DOHH2 (cell line): Measurements from ENCODE around the gene CNDP1.

ENCODE experiments used
- H3F3A ChIP-seq: fragments of 200-600 bp; sonication (generic), shearing (Covaris generic); 2 replicates; pipeline ENCODE4 v1.6.0; 2016; ENCODE audit warnings: antibody characterized with exemption, mild to moderate bottlenecking; ENCODE audit not compliant: control insufficient read depth, insufficient read depth
- H3K27ac ChIP-seq: fragments of 200-600 bp; sonication (generic); 2 replicates; pipeline ENCODE4 v1.5.1; 2014; ENCODE audit warnings: low read depth, mild to moderate bottlenecking, low read length, moderate library complexity
- H3K27me3 ChIP-seq: fragments of 200-600 bp; sonication (generic); 2 replicates; pipeline ENCODE4 v1.6.1; 2014; ENCODE audit warnings: mild to moderate bottlenecking, low read length, mixed read lengths; ENCODE audit not compliant: control insufficient read depth
- H3K36me3 ChIP-seq: fragments of 200-600 bp; sonication (generic); 2 replicates; pipeline ENCODE4 v1.6.1; 2014; ENCODE audit warnings: mild to moderate bottlenecking, low read length, moderate library complexity, mixed read lengths; ENCODE audit not compliant: control insufficient read depth
- H3K4me1 ChIP-seq: fragments of 200-600 bp; sonication (generic); 2 replicates; pipeline ENCODE4 v1.6.1; 2014; ENCODE audit warnings: mild to moderate bottlenecking, low read length, mixed read lengths; ENCODE audit not compliant: control insufficient read depth
- H3K4me2 ChIP-seq: fragments of 200-600 bp; sonication (generic); 2 replicates; pipeline ENCODE4 v1.6.0; 2014; ENCODE audit warnings: mild to moderate bottlenecking, low read length, moderate library complexity
- H3K4me3 ChIP-seq: fragments of 200-600 bp; sonication (generic); 2 replicates; pipeline ENCODE4 v1.5.1; 2014; ENCODE audit warnings: mild to moderate bottlenecking, low read length, mixed read lengths
- H3K79me2 ChIP-seq: fragments of 200-600 bp; sonication (generic); 2 replicates; pipeline ENCODE4 v1.6.1; 2014; ENCODE audit warnings: mild to moderate bottlenecking, low read length, mixed read lengths; ENCODE audit not compliant: control insufficient read depth
- H3K9me2 ChIP-seq: fragments of 200-600 bp; sonication (generic); replicated peaks from 2 replicates; pipeline ENCODE4 v1.6.1; 2014; ENCODE audit warnings: mild to moderate bottlenecking, low read length, mixed read lengths; ENCODE audit not compliant: control insufficient read depth
- H3K9me3 ChIP-seq: fragments of 200-600 bp; sonication (generic); 2 replicates; pipeline ENCODE4 v1.6.1; 2014; ENCODE audit warnings: antibody characterized with exemption, low read length, mixed read lengths; ENCODE audit not compliant: control insufficient read depth, insufficient read depth
- H4K20me1 ChIP-seq: fragments of 200-600 bp; sonication (generic); 2 replicates; pipeline ENCODE4 v1.6.0; 2014; ENCODE audit warnings: low read depth, mild to moderate bottlenecking, antibody characterized with exemption, low read length, moderate library complexity; ENCODE audit not compliant: control insufficient read depth, insufficient read depth
- CTCF ChIP-seq: fragments of 200-600 bp; sonication (generic); IDR thresholded peaks from one replicate; pipeline ENCODE4 v1.5.1; 2014; ENCODE audit warnings: antibody characterized with exemption, mild to moderate bottlenecking, low read depth, low read length; ENCODE audit not compliant: poor library complexity, severe bottlenecking
- EZH2phosphoT487 ChIP-seq: fragments of 200-600 bp; sonication (generic); IDR thresholded peaks from 2 replicates; pipeline ENCODE4 v1.6.1; 2017; ENCODE audit warnings: borderline replicate concordance, mild to moderate bottlenecking, antibody characterized with exemption, low read length, moderate library complexity, mixed read lengths

CNDP1 gene

GRCh38 chr18:74625157-74625556, 90.9 kb downstream of the CNDP1 start:
- peaks cover 14% of the 10 kb centered on the region; the same call in 1 of the 2 replicates for H4K20me1 ChIP-seq
- H3K9me2 ChIP-seq = no peaks in the 10 kb centered on the region
- H3K36me3 ChIP-seq = no peaks in the 10 kb centered on the region
- no peak for TF ChIP-seq EZH2phosphoT487
- no peak for TF ChIP-seq CTCF
- H3K27me3 ChIP-seq = no peaks in the 10 kb centered on the region
- H3F3A ChIP-seq = no peaks in the 10 kb centered on the region
- H3K4me1 ChIP-seq = no peaks in the 10 kb centered on the region
- H3K4me3 ChIP-seq = no peak overlapping the region
- no peaks in the 10 kb centered on the region for H3K9me3 ChIP-seq
- no peak overlapping the region for H3K4me2 ChIP-seq
- no peak overlapping the region for H3K27ac ChIP-seq
- H3K79me2 ChIP-seq = peaks cover 61% of the 10 kb centered on the region

GRCh38 chr18:74626049-74626874, 92.0 kb downstream of the CNDP1 start:
- TF ChIP-seq CTCF = no peak
- no peak for TF ChIP-seq EZH2phosphoT487
- no peaks in the 10 kb centered on the region for H3K9me2 ChIP-seq
- peaks cover 14% of the 10 kb centered on the region; the same call in 1 of the 2 replicates for H4K20me1 ChIP-seq

GRCh38 chr18:74630804-74631203, 96.5 kb downstream of the CNDP1 start:
- Histone ChIP-seq H3K9me2 (no peaks in the 10 kb centered on the region), H3K79me2 (peaks cover 21% of the 10 kb centered on the region), H3K4me1 (no peaks in the 10 kb centered on the region), H3F3A (no peaks in the 10 kb centered on the region), H4K20me1 (0 out of 2 replicates have a peak, but pooled peaks cover 7% of the 10 kb centered on the region), H3K27me3 (no peaks in the 10 kb centered on the region), H3K4me2 (no peak overlapping the region), H3K4me3 (no peak overlapping the region), H3K9me3 (no peaks in the 10 kb centered on the region), H3K27ac (no peak overlapping the region), H3K36me3 (peaks cover 35% of the 10 kb centered on the region)
- TF ChIP-seq CTCF = no peak
- TF ChIP-seq EZH2phosphoT487 = no peak

More at GRCh38 chr18:74626049-74626874, 92.0 kb downstream of the CNDP1 start:
- H3F3A ChIP-seq = no peaks in the 10 kb centered on the region
- peaks cover 5% of the 10 kb centered on the region for H3K36me3 ChIP-seq
- peaks cover 53% of the 10 kb centered on the region for H3K79me2 ChIP-seq
- H3K27me3 ChIP-seq = no peaks in the 10 kb centered on the region
- H3K4me3 ChIP-seq = no peak overlapping the region
- H3K4me1 ChIP-seq = no peaks in the 10 kb centered on the region
- H3K27ac ChIP-seq = no peak overlapping the region
- no peak overlapping the region for H3K4me2 ChIP-seq
- H3K9me3 ChIP-seq = no peaks in the 10 kb centered on the region
